ENCODE data around the gene PPP1R7.

- TF ChIP-seq CTCF (conservative IDR thresholded peaks at IDR 0.05; ENCODE audit: low read length) (no peak), EZH2phosphoT487 (IDR thresholded peaks at IDR 0.05; ENCODE audit: borderline replicate concordance) (no peak)
These were observed 54.8 kb downstream of the PPP1R7 start for GRCh38 chr2:241205086-241205485.

Data from Loucy (cell line).